Naive B cell (primary cell): ENCODE measurements around the gene HTRA3. TPM values are rescaled to one million over a fixed set of nuclear protein-coding genes. Genes with fewer than 3 reads are reported as not detected.
"Not testable (repeated sequence)": the region's sequence is repeated elsewhere in the genome, so short reads cannot be mapped to it uniquely, and the experiment has no call there.

ENCODE experiments used
- ATAC-seq, 2 donors: fragments of 150-1000 bp; cut with Tn5 transposase; 2 replicates each; pipeline ENCODE4 v1.10.0; 2021; ENCODE audit warnings: low read depth in 2 of 2, mild to moderate bottlenecking in 2 of 2, moderate library complexity in 2 of 2
- DNase-seq: peaks from one replicate; pipeline ENCODE4 v3.0.0; 2022
- H3K27ac Mint-ChIP-seq, 6 donors: one replicate each; pipeline ENCODE4 v1.8.0; 2020 to 2022; ENCODE audit warnings: mild to moderate bottlenecking in 6 of 6, mixed read lengths in 6 of 6, moderate library complexity in 5 of 6, inconsistent platforms in 2 of 6
- H3K27me3 Mint-ChIP-seq, 3 donors: one replicate each; pipeline ENCODE4 v1.8.0; 2021 to 2022; ENCODE audit warnings: mixed read lengths in 3 of 3, mild to moderate bottlenecking in 1 of 3
- H3K36me3 Mint-ChIP-seq, 2 donors: one replicate each; pipeline ENCODE4 v1.8.0; 2020 to 2022; ENCODE audit warnings: mixed read lengths in 2 of 2, inconsistent platforms in 1 of 2, mild to moderate bottlenecking in 1 of 2
- H3K4me1 Mint-ChIP-seq, 3 donors: one replicate each; pipeline ENCODE4 v1.8.0; 2020 to 2022; ENCODE audit warnings: mixed read lengths in 3 of 3, inconsistent platforms in 1 of 3, mild to moderate bottlenecking in 1 of 3, moderate library complexity in 1 of 3
- H3K4me3 Mint-ChIP-seq, 8 donors: one replicate each; pipeline ENCODE4 v1.8.0; 2020 to 2022; ENCODE audit warnings: mild to moderate bottlenecking in 8 of 8, mixed read lengths in 8 of 8, moderate library complexity in 8 of 8, inconsistent platforms in 2 of 8
- H3K9me3 Mint-ChIP-seq, 7 donors: one replicate each; pipeline ENCODE4 v1.8.0; 2020 to 2022; ENCODE audit warnings: mixed read lengths in 7 of 7, mild to moderate bottlenecking in 5 of 7, inconsistent platforms in 2 of 7, moderate library complexity in 1 of 7
- polyA plus RNA-seq, 6 donors: library from polyadenylated mRNA; unstranded; fragments of 300-500 nt; fragmentation: Illumina TruSeq; gene quantifications; one replicate each; pipeline ENCODE4 v1.2.3, GENCODE V29; 2021; ENCODE audit warnings: low read depth in 6 of 6

HTRA3 gene
- polyA plus RNA-seq, 6 donors from 2014 or later, result not detected

GRCh38 chr4:8345053-8345945, 75.7 kb downstream of the HTRA3 start:
- H3K36me3 Mint-ChIP-seq, result no peaks in the 10 kb centered on the region
- peak overlapping the region in 1 of 8 donors; percentile 51 for H3K4me3 Mint-ChIP-seq
- DNase-seq (no peak), ATAC-seq (no peak)
- peaks cover 0 to 24% (median 17%) of the 10 kb centered on the region in 3 donors for H3K27me3 Mint-ChIP-seq
- H3K4me1 Mint-ChIP-seq, result no peaks in the 10 kb centered on the region
- no peaks in the 10 kb centered on the region for H3K9me3 Mint-ChIP-seq
- no peak overlapping the region for H3K27ac Mint-ChIP-seq

- Mint-ChIP-seq H3K9me3 (no peaks in the 10 kb centered on the region), H3K4me3 (no peak overlapping the region), H3K27me3 (peaks cover 0 to 24% (median 17%) of the 10 kb centered on the region in 3 donors), H3K36me3 (no peaks in the 10 kb centered on the region), H3K27ac (no peak overlapping the region), H3K4me1 (no peaks in the 10 kb centered on the region)
- DNase-seq (no peak), ATAC-seq (no peak)
Measured at GRCh38 chr4:8345946-8346814, 76.6 kb downstream of the HTRA3 start.

- Mint-ChIP-seq H3K27ac (no peak overlapping the region), H3K4me3 (no peak overlapping the region), H3K27me3 (peaks cover 0 to 17% (median 10%) of the 10 kb centered on the region in 3 donors), H3K9me3 (no peaks in the 10 kb centered on the region), H3K36me3 (no peaks in the 10 kb centered on the region), H3K4me1 (no peaks in the 10 kb centered on the region)
- no peak for DNase-seq
- no peak for ATAC-seq
Measured at GRCh38 chr4:8346838-8347605, 77.5 kb downstream of the HTRA3 start.

- Mint-ChIP-seq H3K4me3 (no peak overlapping the region), H3K27me3 (peaks cover 0 to 13% (median 9%) of the 10 kb centered on the region in 3 donors), H3K4me1 (no peaks in the 10 kb centered on the region), H3K36me3 (no peaks in the 10 kb centered on the region), H3K27ac (peak overlapping the region in 1 of 6 donors; percentile 6), H3K9me3 (no peaks in the 10 kb centered on the region)
- DNase-seq (no peak), ATAC-seq (no peak)
Measured at GRCh38 chr4:8347660-8348059, 78.1 kb downstream of the HTRA3 start.

GRCh38 chr4:8348071-8348470, 78.5 kb downstream of the HTRA3 start:
- H3K4me3 Mint-ChIP-seq, result no peak overlapping the region
- DNase-seq (no peak), ATAC-seq (no peak)
- peak overlapping the region in 1 of 6 donors; percentile 6 for H3K27ac Mint-ChIP-seq
- H3K27me3 Mint-ChIP-seq, result peaks cover 0 to 11% (median 9%) of the 10 kb centered on the region in 3 donors
- H3K9me3 Mint-ChIP-seq, result no peaks in the 10 kb centered on the region
- H3K4me1 Mint-ChIP-seq, result no peaks in the 10 kb centered on the region
- no peaks in the 10 kb centered on the region for H3K36me3 Mint-ChIP-seq

- not testable (repeated sequence) for H3K4me1 Mint-ChIP-seq, H3K27ac Mint-ChIP-seq, ATAC-seq, H3K36me3 Mint-ChIP-seq, DNase-seq, H3K9me3 Mint-ChIP-seq, H3K4me3 Mint-ChIP-seq
- peaks cover 0 to 11% (median 9%) of the 10 kb centered on the region in 3 donors for H3K27me3 Mint-ChIP-seq
Measured at GRCh38 chr4:8349236-8349635, 79.7 kb downstream of the HTRA3 start.

GRCh38 chr4:8349664-8350236, 80.2 kb downstream of the HTRA3 start:
- H3K9me3 Mint-ChIP-seq, result peaks cover 0 to 4% (median 0%) of the 10 kb centered on the region in 7 donors
- H3K27ac Mint-ChIP-seq, result no peak overlapping the region
- H3K27me3 Mint-ChIP-seq, result peaks cover 0 to 11% (median 5%) of the 10 kb centered on the region in 3 donors
- no peak overlapping the region for H3K4me3 Mint-ChIP-seq
- no peaks in the 10 kb centered on the region for H3K4me1 Mint-ChIP-seq
- no peak for DNase-seq
- no peak for ATAC-seq
- H3K36me3 Mint-ChIP-seq, result no peaks in the 10 kb centered on the region

- no peak for DNase-seq
- Mint-ChIP-seq H3K27ac (no peak overlapping the region), H3K9me3 (peaks cover 0 to 4% (median 0%) of the 10 kb centered on the region in 7 donors), H3K36me3 (no peaks in the 10 kb centered on the region), H3K4me1 (no peaks in the 10 kb centered on the region), H3K27me3 (peaks cover 0 to 8% (median 0%) of the 10 kb centered on the region in 3 donors), H3K4me3 (no peak overlapping the region)
- no peak for ATAC-seq
Measured at GRCh38 chr4:8350352-8350751, 80.8 kb downstream of the HTRA3 start.

GRCh38 chr4:8350841-8351461, 81.4 kb downstream of the HTRA3 start:
- H3K9me3 Mint-ChIP-seq, result peaks cover 0 to 4% (median 0%) of the 10 kb centered on the region in 7 donors
- H3K27ac Mint-ChIP-seq, result no peak overlapping the region
- H3K4me3 Mint-ChIP-seq, result no peak overlapping the region
- no peak for ATAC-seq
- peaks cover 0 to 7% (median 0%) of the 10 kb centered on the region in 3 donors for H3K27me3 Mint-ChIP-seq
- no peaks in the 10 kb centered on the region for H3K36me3 Mint-ChIP-seq
- DNase-seq, result no peak
- no peaks in the 10 kb centered on the region for H3K4me1 Mint-ChIP-seq

- Mint-ChIP-seq H3K27me3 (no peaks in the 10 kb centered on the region), H3K36me3 (no peaks in the 10 kb centered on the region), H3K27ac (no peak overlapping the region), H3K4me1 (no peaks in the 10 kb centered on the region), H3K9me3 (peaks cover 0 to 4% (median 0%) of the 10 kb centered on the region in 7 donors), H3K4me3 (no peak overlapping the region)
- ATAC-seq, result no peak
- DNase-seq, result no peak
Measured at GRCh38 chr4:8351931-8352367, 82.4 kb downstream of the HTRA3 start.

GRCh38 chr4:8352368-8353157, 83.0 kb downstream of the HTRA3 start:
- Mint-ChIP-seq H3K27me3 (no peaks in the 10 kb centered on the region), H3K4me1 (no peaks in the 10 kb centered on the region), H3K9me3 (peaks cover 0 to 4% (median 0%) of the 10 kb centered on the region in 7 donors), H3K27ac (no peak overlapping the region), H3K4me3 (no peak overlapping the region), H3K36me3 (no peaks in the 10 kb centered on the region)
- ATAC-seq (no peak), DNase-seq (no peak)

GRCh38 chr4:8353158-8353669, 83.7 kb downstream of the HTRA3 start:
- Mint-ChIP-seq H3K27ac (no peak overlapping the region), H3K36me3 (no peaks in the 10 kb centered on the region), H3K27me3 (no peaks in the 10 kb centered on the region), H3K9me3 (peaks cover 0 to 4% (median 0%) of the 10 kb centered on the region in 7 donors), H3K4me1 (no peaks in the 10 kb centered on the region), H3K4me3 (peak overlapping the region in 1 of 8 donors; percentile 47)
- no peak for ATAC-seq
- DNase-seq, result no peak
